T-helper 2 cell treated with Interferon-gamma antibody and Interleukin-4, amounts not matched to agents 5 μg/mL and 100 μg/mL, for 36 hours (primary cell): Measurements from ENCODE around the gene KAT8.
A peak's percentile ranks its signal among the peaks of the same experiment; 100 is the strongest.
"Not testable (repeated sequence)": the region's sequence is repeated elsewhere in the genome, so short reads cannot be mapped to it uniquely, and the experiment has no call there.

Experiments used
- DNase-seq: peaks from one replicate; pipeline ENCODE4 v3.0.0; 2021; ENCODE audit warnings: low spot score
- H3K27ac Mint-ChIP-seq: one replicate; pipeline ENCODE4 v1.8.0; 2021; ENCODE audit warnings: mild to moderate bottlenecking, mixed read lengths
- H3K27me3 Mint-ChIP-seq: one replicate; pipeline ENCODE4 v1.8.0; 2021; ENCODE audit warnings: low read depth, mixed read lengths
- H3K36me3 Mint-ChIP-seq: one replicate; pipeline ENCODE4 v1.8.0; 2021; ENCODE audit warnings: low read depth, mixed read lengths
- H3K4me1 Mint-ChIP-seq: one replicate; pipeline ENCODE4 v1.8.0; 2021; ENCODE audit warnings: low read depth, mixed read lengths
- H3K4me3 Mint-ChIP-seq: one replicate; pipeline ENCODE4 v1.8.0; 2022; ENCODE audit warnings: mild to moderate bottlenecking, moderate library complexity, mixed read lengths
- H3K9me3 Mint-ChIP-seq: one replicate; pipeline ENCODE4 v1.8.0; 2021; ENCODE audit warnings: mixed read lengths

The KAT8 gene

GRCh38 chr16:31149332-31149731 lies 31.9 kb downstream of the KAT8 start:
- H3K4me1 Mint-ChIP-seq: peaks cover 2% of the 10 kb centered on the region
- H3K4me3 Mint-ChIP-seq: no peak overlapping the region
- no peak for DNase-seq
- peaks cover 7% of the 10 kb centered on the region for H3K27me3 Mint-ChIP-seq
- H3K36me3 Mint-ChIP-seq: no peaks in the 10 kb centered on the region
- no peak overlapping the region for H3K27ac Mint-ChIP-seq
- H3K9me3 Mint-ChIP-seq: no peaks in the 10 kb centered on the region

- no peak within 1 kb of the TSS for H3K27ac Mint-ChIP-seq
- peaks cover 8% of the 10 kb centered on the region for H3K27me3 Mint-ChIP-seq
- H3K4me1 Mint-ChIP-seq: peaks cover 2% of the 10 kb centered on the region
- DNase-seq: no peak
- no peak within 1 kb of the TSS for H3K4me3 Mint-ChIP-seq
- no peaks in the 10 kb centered on the region for H3K9me3 Mint-ChIP-seq
- no peaks in the 10 kb centered on the region for H3K36me3 Mint-ChIP-seq
These were observed 32.7 kb downstream of the KAT8 start, which contains the start of gene PRSS36 for GRCh38 chr16:31149894-31150890. PRSS36 (minus strand) TSS chr16:31150066; CDS start chr16:31150035, 31 bp downstream.

- not testable (repeated sequence) for H3K9me3 Mint-ChIP-seq, H3K4me3 Mint-ChIP-seq, H3K4me1 Mint-ChIP-seq, H3K27ac Mint-ChIP-seq, DNase-seq, H3K36me3 Mint-ChIP-seq, H3K27me3 Mint-ChIP-seq
These were observed 33.5 kb downstream of the KAT8 start for GRCh38 chr16:31150976-31151375.

GRCh38 chr16:31157136-31157535 lies 39.7 kb downstream of the KAT8 start:
- Mint-ChIP-seq H3K27ac (no peak overlapping the region), H3K4me3 (peak overlapping the region; percentile 29), H3K36me3 (no peaks in the 10 kb centered on the region), H3K4me1 (peaks cover 6% of the 10 kb centered on the region), H3K9me3 (no peaks in the 10 kb centered on the region), H3K27me3 (peaks cover 16% of the 10 kb centered on the region)
- no peak for DNase-seq

GRCh38 chr16:31167315-31167714 lies 49.9 kb downstream of the KAT8 start:
- H3K4me1 Mint-ChIP-seq: peaks cover 3% of the 10 kb centered on the region
- H3K27me3 Mint-ChIP-seq: peaks cover 3% of the 10 kb centered on the region
- no peak overlapping the region for H3K27ac Mint-ChIP-seq
- DNase-seq: no peak
- no peaks in the 10 kb centered on the region for H3K36me3 Mint-ChIP-seq
- no peaks in the 10 kb centered on the region for H3K9me3 Mint-ChIP-seq
- H3K4me3 Mint-ChIP-seq: no peak overlapping the region

GRCh38 chr16:31168848-31169247 lies 51.4 kb downstream of the KAT8 start:
- DNase-seq: no peak
- H3K27ac Mint-ChIP-seq: no peak overlapping the region

GRCh38 chr16:31170048-31170447 lies 52.6 kb downstream of the KAT8 start:
- H3K27me3 Mint-ChIP-seq, H3K36me3 Mint-ChIP-seq, H3K4me1 Mint-ChIP-seq, DNase-seq, H3K27ac Mint-ChIP-seq, H3K9me3 Mint-ChIP-seq, H3K4me3 Mint-ChIP-seq: not testable (repeated sequence)

More at GRCh38 chr16:31168848-31169247, 51.4 kb downstream of the KAT8 start:
- Mint-ChIP-seq H3K4me1 (peaks cover 3% of the 10 kb centered on the region), H3K36me3 (no peaks in the 10 kb centered on the region), H3K4me3 (no peak overlapping the region), H3K27me3 (no peaks in the 10 kb centered on the region), H3K9me3 (no peaks in the 10 kb centered on the region)

GRCh38 chr16:31177136-31177535 lies 59.7 kb downstream of the KAT8 start:
- H3K4me3 Mint-ChIP-seq: peak overlapping the region; percentile 79
- H3K4me1 Mint-ChIP-seq: peaks cover 25% of the 10 kb centered on the region
- peaks cover 21% of the 10 kb centered on the region for H3K36me3 Mint-ChIP-seq
- peaks cover 2% of the 10 kb centered on the region for H3K27me3 Mint-ChIP-seq
- peak overlapping the region; percentile 67 for H3K27ac Mint-ChIP-seq
- H3K9me3 Mint-ChIP-seq: no peaks in the 10 kb centered on the region
- peak; percentile 68 for DNase-seq

- DNase-seq: no peak
- Mint-ChIP-seq H3K9me3 (no peaks in the 10 kb centered on the region), H3K27ac (peak overlapping the region; percentile 98), H3K36me3 (peaks cover 41% of the 10 kb centered on the region), H3K4me1 (peaks cover 42% of the 10 kb centered on the region), H3K27me3 (peaks cover 2% of the 10 kb centered on the region), H3K4me3 (peak overlapping the region; percentile 96)
These were observed 61.8 kb downstream of the KAT8 start for GRCh38 chr16:31179219-31179746.

GRCh38 chr16:31179747-31180459 lies 62.4 kb downstream of the KAT8 start, which contains the start of gene FUS:
FUS (plus strand) TSS chr16:31180139; CDS start chr16:31180215, 76 bp downstream.
- Mint-ChIP-seq H3K27me3 (peaks cover 2% of the 10 kb centered on the region), H3K27ac (peak within 1 kb of the TSS; percentile 98), H3K36me3 (peaks cover 45% of the 10 kb centered on the region), H3K9me3 (no peaks in the 10 kb centered on the region), H3K4me3 (peak within 1 kb of the TSS; percentile 96), H3K4me1 (peaks cover 46% of the 10 kb centered on the region)
- DNase-seq: peak; percentile 91
